HG03565 (cell line): ENCODE results near the gene CBX4.
A peak's percentile ranks its signal among the peaks of the same experiment; 100 is the strongest.

Experiments used
- ATAC-seq: cut with Tn5 transposase; IDR thresholded peaks from one replicate; pipeline ENCODE4 v1.9.1; 2021; ENCODE audit warnings: mild to moderate bottlenecking, moderate library complexity; ENCODE audit not compliant: unreplicated experiment

Gene CBX4

DNA sequence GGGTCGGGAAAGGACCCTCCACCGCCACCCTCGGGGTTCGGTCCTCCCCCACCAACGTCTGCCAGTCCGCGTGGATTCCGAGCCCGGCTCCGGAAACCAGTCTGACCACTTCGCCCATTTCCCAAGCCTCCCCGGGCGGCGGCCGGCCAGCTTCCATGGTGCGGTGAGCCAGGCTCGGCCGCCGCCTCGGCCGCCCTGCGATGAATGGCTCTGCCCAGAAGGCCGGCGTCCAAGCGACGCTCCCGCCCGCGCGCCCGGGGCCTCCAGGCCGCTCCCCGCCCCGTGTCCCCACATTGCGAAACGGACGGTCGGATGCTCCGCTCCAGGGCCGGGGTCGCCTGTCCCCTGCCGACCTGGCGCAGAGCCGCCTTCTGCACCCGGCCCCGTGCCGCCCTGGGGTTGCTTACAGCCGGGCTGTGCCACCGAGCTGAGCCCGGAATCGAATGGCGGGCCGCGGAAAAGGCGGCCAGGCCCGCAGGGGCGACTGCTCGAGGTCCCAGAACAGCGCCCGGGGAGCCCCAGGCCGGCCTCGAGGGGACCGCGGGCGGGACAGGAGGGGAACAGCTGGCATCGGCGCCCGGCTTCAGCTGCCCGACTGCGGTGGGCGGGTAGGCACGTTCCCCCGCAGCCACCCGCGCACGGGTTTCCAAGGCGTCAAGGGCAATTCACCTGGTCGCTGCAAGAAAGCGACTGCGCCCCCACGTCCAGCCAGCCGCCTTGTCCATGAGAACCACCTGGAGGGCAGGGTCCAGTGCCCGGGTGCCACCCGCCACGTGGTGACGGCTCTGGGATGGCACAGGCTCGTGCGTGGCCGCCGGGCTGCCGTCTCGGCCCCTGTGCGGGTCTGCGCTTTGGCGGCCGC, 24.0 kb downstream of the CBX4 start:
- no peak for ATAC-seq

DNA sequence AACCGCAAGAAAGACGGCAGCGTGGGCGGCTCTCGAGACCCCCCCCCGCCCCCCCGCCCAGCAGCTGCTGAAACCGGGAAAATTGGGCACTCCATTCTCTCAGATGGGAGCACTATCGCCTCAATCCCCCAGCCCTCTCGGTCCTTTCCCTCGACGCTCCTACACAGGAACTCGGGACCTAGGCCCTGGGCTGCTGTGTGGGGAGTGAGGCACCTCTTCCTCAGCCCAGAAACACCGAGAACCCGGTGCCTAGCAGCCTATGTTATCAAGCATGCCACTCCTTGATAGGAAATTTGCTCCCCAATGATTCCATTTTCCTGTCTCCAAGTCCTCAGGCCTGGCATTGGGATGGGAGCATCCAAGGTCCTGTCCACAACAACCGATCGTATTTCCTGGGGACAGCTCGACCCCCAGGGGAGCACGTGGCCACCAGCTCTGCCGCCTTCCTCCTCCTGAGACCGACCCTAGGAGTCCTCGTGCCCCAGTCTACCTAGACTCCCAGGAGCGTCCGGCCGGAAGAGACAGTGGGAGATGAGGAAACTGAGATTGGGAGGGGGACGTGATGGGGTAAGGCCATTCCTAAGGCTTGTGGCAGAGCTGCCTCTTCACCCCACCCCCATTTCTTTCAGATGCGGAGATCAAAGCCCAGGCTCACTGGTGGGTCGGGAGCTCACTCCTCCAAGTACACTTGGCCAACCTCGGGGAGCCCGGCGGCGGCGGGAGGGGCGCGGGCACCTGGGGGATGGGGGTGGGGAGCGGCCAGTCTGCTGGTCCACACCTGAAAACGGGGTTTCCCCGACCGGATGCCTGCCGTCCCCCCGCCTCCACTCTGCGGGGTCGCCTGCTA, 24.9 kb downstream of the CBX4 start:
- ATAC-seq, result no peak

GRCh38 chr17:79813297-79814126, 25.7 kb downstream of the CBX4 start:
- ATAC-seq, result no peak

DNA sequence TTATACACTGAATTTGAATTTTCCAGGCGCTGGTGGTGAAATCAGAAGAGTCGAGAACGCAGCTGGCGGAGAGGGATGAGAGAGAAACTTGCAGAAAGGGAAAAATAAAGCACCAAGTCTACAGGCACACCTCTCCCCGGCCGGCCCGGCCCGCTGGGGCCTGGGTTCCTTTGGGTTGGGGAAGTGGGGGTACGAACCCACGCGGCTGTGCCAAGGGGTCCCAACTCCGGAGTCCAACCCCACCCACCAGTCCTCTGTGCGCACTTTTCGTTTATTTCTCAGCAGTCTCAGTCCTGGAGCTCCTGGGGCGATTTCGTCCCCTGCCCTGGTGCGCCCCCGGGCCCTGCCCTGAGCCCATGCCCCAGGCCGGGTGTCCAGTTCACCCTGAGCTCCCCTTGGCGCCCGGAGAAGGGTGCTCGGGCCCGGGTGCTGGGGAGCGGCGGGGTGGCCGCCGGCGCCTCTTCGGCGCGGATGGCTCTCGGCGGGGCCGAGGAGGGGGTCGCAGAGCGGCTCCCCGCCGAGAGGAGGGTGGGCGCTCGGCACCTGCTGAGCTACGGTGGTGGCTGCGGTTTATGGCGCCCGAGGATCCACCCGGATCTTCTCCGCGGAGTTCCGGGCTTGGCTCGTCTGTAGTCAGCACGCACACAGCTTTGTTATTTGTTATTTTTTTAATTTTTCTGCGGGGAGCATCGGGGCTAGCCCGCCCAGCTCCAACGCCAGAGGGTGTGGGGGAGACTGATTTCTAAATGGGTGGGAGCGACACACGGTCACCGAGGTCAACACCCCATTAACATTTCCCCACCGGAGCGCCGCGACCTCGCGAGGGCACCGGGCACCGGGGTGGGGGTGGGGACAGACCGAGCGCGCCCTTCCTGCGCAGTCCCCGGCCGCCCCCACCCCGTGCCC, 26.6 kb downstream of the CBX4 start:
- no peak for ATAC-seq

- no peak for ATAC-seq
These were observed 27.3 kb downstream of the CBX4 start for GRCh38 chr17:79811868-79812352.

DNA sequence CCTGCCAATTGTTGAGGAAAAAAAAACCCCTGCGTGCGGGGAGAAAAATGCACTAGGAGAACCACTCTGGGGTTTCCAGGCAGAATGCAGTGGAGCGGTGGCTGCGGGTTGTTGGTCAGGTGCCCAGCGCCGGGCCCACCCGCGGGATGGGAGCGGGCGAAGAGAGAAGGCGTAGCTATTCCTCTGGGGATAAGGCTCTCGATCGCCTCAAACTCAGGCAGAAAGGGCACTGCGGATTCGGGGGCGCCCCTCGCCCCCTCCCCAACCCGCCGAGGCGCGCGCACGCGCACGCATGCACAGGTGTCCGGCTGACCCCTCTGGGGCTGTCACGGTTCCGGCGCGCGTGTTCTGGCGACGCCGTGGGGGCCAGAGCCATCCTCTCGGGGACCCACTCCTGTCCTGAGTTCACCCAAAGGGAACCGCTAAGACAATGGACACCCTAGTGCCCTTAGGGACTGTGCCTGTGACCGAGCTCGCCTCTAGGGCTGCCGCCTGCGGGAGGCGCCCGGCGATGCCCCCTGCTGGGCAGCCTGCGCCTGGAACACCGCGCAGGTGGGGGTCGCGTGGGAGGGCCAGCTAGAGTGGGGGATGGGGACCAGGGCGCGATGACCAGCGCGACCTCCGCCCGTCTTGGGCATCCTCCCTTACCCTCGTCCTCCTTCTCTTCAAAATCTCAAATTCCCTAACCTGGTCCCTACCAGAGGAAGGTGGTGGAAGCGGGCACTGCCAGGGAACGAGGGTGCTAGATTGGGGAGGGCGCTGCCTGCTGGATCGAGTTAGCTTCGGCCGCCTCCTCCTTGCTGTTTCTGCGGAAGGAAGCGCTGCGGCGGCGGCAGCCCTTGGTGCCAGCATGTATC, 28.0 kb downstream of the CBX4 start:
- ATAC-seq, result no peak

- ATAC-seq, result peak; percentile 86
These were observed 28.9 kb downstream of the CBX4 start for GRCh38 chr17:79810130-79811010.

DNA sequence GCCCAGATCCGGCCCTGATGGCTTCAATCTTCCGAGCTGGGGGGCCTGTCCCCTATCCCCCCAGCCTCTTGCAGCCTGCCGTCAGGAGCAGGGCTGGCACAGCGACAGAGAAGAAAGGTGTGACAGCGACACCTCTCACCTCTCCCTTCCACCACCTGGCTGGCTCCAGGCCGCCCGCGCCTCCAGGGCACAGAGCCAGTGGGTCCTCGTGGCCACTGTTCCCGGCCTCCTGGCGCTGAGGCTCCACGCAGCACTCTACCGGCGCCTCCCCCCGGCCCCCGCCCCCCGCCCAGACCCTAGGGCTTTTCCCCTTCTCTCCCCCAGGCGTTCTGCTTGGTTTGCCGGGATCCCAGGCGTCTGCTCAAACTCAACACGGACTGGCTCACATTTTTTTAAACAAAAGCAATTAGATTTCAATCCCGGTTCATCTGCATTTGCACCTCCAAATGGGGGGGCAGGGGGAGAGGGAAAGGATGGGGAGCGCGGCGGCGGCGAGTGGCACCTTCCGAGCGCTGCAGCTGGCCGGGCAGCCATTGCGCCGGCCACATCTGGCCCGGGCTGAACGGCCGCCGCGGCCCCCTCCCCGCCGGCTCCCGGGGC, 29.6 kb downstream of the CBX4 start:
- no peak for ATAC-seq

DNA sequence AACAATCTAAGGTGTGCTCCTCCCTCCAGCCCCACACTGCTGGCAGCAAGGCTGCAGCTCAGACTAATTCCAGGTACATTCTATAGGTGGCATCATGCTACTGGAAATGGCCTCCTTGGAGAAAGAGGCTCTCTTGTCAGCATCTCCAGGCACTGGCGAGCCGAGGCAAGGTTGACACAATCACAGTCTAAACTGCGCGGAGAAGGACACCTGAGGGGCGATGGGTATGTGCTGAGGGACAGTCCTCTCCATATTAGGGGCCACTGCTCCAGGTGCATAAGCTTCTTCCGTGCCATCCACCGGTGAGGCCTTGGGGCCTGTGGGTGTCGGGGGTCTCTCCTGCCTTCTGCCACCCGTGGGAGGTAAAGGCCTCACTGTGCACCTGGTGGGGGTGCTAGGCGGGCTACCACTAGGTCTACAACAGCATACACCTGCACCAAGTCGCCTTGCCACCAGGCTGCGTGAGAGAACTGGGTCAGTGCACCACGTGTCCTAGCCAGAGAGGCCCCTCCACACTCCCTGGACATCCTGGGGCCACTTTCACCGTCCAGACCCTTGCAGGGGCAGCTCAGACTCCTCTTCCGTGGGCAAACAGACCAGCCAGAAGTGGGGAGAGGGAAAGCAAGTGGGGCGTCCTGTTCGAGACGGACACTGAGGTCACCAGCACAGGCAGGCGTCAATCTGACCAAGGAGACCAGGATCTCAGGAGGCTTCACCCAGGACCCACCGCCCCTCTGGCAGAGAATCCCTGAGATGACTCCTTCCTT, 30.3 kb downstream of the CBX4 start:
- no peak for ATAC-seq

DNA sequence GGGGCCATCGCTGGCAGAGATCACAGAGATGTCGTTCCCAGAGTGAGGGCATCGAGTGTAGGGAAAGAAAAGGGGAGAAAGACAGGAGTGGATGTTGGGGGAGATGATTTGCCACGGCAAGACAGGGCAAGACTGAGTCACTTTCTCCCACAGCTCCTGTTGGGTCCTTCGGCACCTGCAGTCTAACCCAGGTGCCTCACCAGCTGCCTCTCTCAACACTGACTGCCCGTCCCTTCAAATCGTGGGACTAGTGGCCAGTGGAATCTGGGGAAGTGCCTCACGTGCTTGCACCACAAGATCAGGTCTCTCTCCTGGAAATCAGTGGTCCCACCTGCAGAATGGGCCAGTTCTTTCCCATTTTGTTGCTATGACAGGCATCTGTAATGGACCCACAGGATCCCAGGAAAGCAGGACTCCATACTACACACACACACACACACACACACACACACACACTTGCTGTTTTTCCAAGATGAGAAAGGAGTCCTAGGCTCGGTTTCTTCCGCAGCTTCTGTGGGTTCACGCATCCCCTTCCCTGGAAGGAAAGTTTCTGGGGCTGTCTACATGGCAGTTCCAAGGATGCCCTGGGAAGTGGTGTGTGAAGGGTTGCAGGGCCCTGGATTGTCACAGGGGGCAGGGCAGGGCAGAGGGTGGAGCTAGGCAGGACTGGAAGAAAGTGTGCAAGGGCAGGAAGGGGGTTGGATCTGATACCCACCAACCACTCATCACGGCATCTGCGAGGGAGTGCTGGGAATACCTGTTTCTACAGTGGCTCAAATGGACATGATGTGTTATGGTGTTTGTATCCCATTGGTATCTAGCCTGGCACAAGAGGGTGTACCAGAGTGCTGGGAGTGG, 32.1 kb downstream of the CBX4 start:
- no peak for ATAC-seq

DNA sequence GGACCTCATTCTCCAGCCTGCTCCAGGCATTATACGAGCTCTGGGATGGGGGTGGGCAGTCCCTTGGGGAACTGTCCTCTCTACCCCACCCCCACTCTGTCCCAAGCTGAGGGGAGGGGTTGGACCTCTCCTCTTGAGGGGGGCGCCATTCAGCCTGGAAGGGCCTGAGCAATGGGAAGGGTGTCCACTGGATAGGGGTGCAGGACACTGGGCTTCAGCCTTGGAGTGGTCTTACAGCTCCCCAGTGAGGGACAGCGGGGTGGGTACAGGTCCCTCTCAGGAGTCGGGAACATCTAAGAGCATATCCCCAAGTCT, 32.8 kb downstream of the CBX4 start:
- no peak for ATAC-seq

GRCh38 chr17:79804856-79805696, 34.2 kb downstream of the CBX4 start:
- ATAC-seq, result no peak

GRCh38 chr17:79803997-79804855, 35.0 kb downstream of the CBX4 start:
- ATAC-seq, result peak; percentile 54

DNA sequence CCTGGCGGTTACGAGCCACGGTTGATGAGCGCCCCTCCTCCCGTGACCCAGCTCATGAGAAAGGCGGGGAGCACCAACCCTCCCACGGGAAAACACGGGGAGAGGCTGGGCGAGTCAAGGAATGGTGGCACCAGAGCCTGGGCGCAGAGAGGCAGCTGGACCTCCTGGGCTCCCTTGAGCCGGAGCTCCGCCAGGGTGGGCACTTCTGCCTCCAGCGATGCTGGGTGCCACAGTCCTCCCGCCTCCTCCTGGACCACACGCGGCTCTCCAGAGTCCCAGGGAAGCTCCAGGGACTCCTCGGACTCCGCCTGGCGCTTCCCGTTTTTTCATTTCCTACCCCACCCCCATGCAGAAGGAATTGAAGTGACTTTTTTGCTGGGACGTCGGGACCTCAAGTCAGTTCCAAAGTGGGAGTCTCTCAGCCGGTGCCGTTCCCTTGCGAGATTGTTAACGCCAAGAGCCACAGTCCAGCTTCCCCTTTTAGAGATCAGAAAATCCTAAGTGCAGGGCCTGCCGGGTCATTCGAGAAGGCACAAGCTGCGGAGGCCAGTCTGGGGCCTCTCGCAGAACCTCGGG, 35.7 kb downstream of the CBX4 start:
- ATAC-seq, result no peak
